HepG2 (cell line): ENCODE measurements around the gene SLC25A10. TPM values are rescaled to one million over a fixed set of nuclear protein-coding genes. Genes with fewer than 3 reads are reported as not detected.
A peak's percentile ranks its signal among the peaks of the same experiment; 100 is the strongest.

ENCODE experiments used
- AHR ChIP-seq: IDR thresholded peaks from 2 replicates; pipeline ENCODE4 v1.6.1; 2018; ENCODE audit warnings: missing genetic modification reagents, missing compliant biosample characterization
- DZIP1 ChIP-seq: sonication (generic); formaldehyde crosslinking; IDR thresholded peaks from 2 replicates; pipeline ENCODE4 v1.5.0; 2020; ENCODE audit warnings: mild to moderate bottlenecking, missing genetic modification reagents
- HBP1 ChIP-seq: IDR thresholded peaks from 2 replicates; pipeline ENCODE4 v1.6.1; 2016; ENCODE audit warnings: low read depth, control low read depth
- HNRNPH1 ChIP-seq: fragments of 200-400 bp; formaldehyde crosslinking; optimal IDR thresholded peaks from 2 replicates; pipeline ENCODE3; 2017; ENCODE audit warnings: mild to moderate bottlenecking, low read depth, low read length
- KDM5A ChIP-seq: fragments of 200-600 bp; sonication (generic); IDR thresholded peaks from 2 replicates; pipeline ENCODE4 v1.7.0; 2018; ENCODE audit warnings: antibody characterized with exemption, mild to moderate bottlenecking, low read length, borderline replicate concordance
- KLF12 ChIP-seq: sonication (generic); formaldehyde crosslinking; IDR thresholded peaks from 2 replicates; pipeline ENCODE4 v1.4.0; 2020; ENCODE audit warnings: missing genetic modification reagents, borderline replicate concordance
- SNAPC4 ChIP-seq: sonication (generic); formaldehyde crosslinking; IDR thresholded peaks from 2 replicates; pipeline ENCODE4 v1.4.0; 2020; ENCODE audit warnings: mild to moderate bottlenecking, missing genetic modification reagents
- ZBED4 ChIP-seq: sonication (generic); formaldehyde crosslinking; IDR thresholded peaks from 2 replicates; pipeline ENCODE4 v1.4.0; 2020; ENCODE audit warnings: missing genetic modification reagents, borderline replicate concordance
- ZBTB8A ChIP-seq: sonication (generic); formaldehyde crosslinking; IDR thresholded peaks from 2 replicates; pipeline ENCODE4 v1.4.0; 2020; ENCODE audit warnings: mild to moderate bottlenecking, low read depth, missing genetic modification reagents, borderline replicate concordance
- ZIK1 ChIP-seq: sonication (generic); formaldehyde crosslinking; IDR thresholded peaks from 2 replicates; pipeline ENCODE4 v1.5.0; 2020; ENCODE audit warnings: mild to moderate bottlenecking, low read depth, missing genetic modification reagents, borderline replicate concordance
- ZNF264 ChIP-seq: sonication (generic); formaldehyde crosslinking; IDR thresholded peaks from 2 replicates; pipeline ENCODE4 v1.4.0; 2020; ENCODE audit warnings: missing genetic modification reagents
- ZNF326 ChIP-seq: sonication (generic); formaldehyde crosslinking; IDR thresholded peaks from 2 replicates; pipeline ENCODE4 v1.4.0; 2020; ENCODE audit warnings: missing genetic modification reagents, borderline replicate concordance
- ZNF737 ChIP-seq: sonication (generic); formaldehyde crosslinking; IDR thresholded peaks from 2 replicates; pipeline ENCODE4 v1.5.0; 2020; ENCODE audit warnings: missing genetic modification reagents, mild to moderate bottlenecking, borderline replicate concordance
- ZNF766 ChIP-seq: sonication (generic); formaldehyde crosslinking; IDR thresholded peaks from 2 replicates; pipeline ENCODE4 v1.5.0; 2020; ENCODE audit warnings: missing genetic modification reagents, borderline replicate concordance
- polyA plus RNA-seq, 8 experiments: library from polyadenylated mRNA; depleted of rRNA in 3 of 8; stranded (reverse) in 7 of 8; unstranded in 1 of 8; fragments of >200 nt; fragmentation: Illumina TruSeq in 4 of 8; extraction: Trizol in 4 of 8; gene quantifications; 2 replicates each; pipeline versions ENCODE4 v1.2.1 to v1.2.3, GENCODE V29; 2011 to 2016; ENCODE audit warnings: low read depth in 4 of 8, missing spikeins in 1 of 8, mixed read lengths in 1 of 8; ENCODE audit not compliant: insufficient read depth in 1 of 8
- total RNA-seq, 5 experiments: library from RNA; depleted of rRNA; stranded (reverse); fragments of >200 nt; fragmentation: Illumina TruSeq; extraction: Trizol; gene quantifications; 2 replicates each; pipeline ENCODE4 v1.2.3, GENCODE V29; 2016; ENCODE audit warnings: low read depth in 1 of 5

The SLC25A10 gene
- total and polyA plus RNA-seq, 2 of the 13 experiments (the other 11 are each of a cell fraction or from before 2014, with no cell fraction given): 46.5 to 140 TPM

- peak; percentile 93; the same call in 1 of the 2 replicates for TF ChIP-seq HBP1 (CRISPR knock-in tag)
- TF ChIP-seq ZBTB8A: 0 out of 2 replicates have a peak, but pooled peaks have one; percentile 35
- peak; percentile 83 for TF ChIP-seq ZIK1 (CRISPR knock-in tag)
- TF ChIP-seq KDM5A: peak; percentile 82
- TF ChIP-seq SNAPC4: no peak
- TF ChIP-seq ZNF766: no peak
- TF ChIP-seq ZBED4 (CRISPR knock-in tag): peak; percentile 66; the same call in 1 of the 2 replicates
- peak; percentile 78; the same call in 1 of the 2 replicates for TF ChIP-seq KLF12
- TF ChIP-seq ZNF326: no peak; the same call in 1 of the 2 replicates
- TF ChIP-seq DZIP1 (CRISPR knock-in tag): no peak; the same call in 1 of the 2 replicates
- TF ChIP-seq ZNF737: 0 out of 2 replicates have a peak, but pooled peaks have one; percentile 61
- TF ChIP-seq HNRNPH1: peak; percentile 90
- TF ChIP-seq AHR: peak; percentile 66; the same call in 1 of the 2 replicates
- TF ChIP-seq ZNF264 (CRISPR knock-in tag): peak; percentile 65; the same call in 1 of the 2 replicates
Measured at GRCh38 chr17:81666342-81667191, 45.5 kb upstream of the SLC25A10 start, which contains the start of the genes CCDC137 and OXLD1 (continued).
